COLO829 (cell line): ENCODE results near the gene LOXL3.

Experiments
- DNase-seq: peaks from one replicate; pipeline ENCODE4 v3.0.0; 2012; ENCODE audit warnings: low spot score

The LOXL3 gene

GRCh38 chr2:74553892-74554819, at the start of gene LOXL3, which contains the start of gene DOK1:
Gene LOXL3 (minus strand): TSS chr2:74553942. CDS start chr2:74552634, 1,308 bp downstream.
Gene DOK1 (plus strand): TSS chr2:74554720. CDS start chr2:74554755, 35 bp downstream.
- peak; percentile 81 for DNase-seq

GRCh38 chr2:74602586-74603281, 49.0 kb upstream of the LOXL3 start:
- peak; percentile 48 for DNase-seq

- DNase-seq: no peak
These were observed 45.9 kb upstream of the LOXL3 start for GRCh38 chr2:74599676-74600075.

GRCh38 chr2:74597410-74597809, 43.7 kb upstream of the LOXL3 start:
- no peak for DNase-seq

- DNase-seq: no peak
These were observed 42.8 kb upstream of the LOXL3 start for GRCh38 chr2:74596584-74596983.

- no peak for DNase-seq
These were observed 40.4 kb upstream of the LOXL3 start for GRCh38 chr2:74593826-74594772.

GRCh38 chr2:74588664-74589063, 34.9 kb upstream of the LOXL3 start:
- no peak for DNase-seq

GRCh38 chr2:74587664-74588277, 34.0 kb upstream of the LOXL3 start:
- DNase-seq: peak; percentile 83

GRCh38 chr2:74585406-74586185, 31.9 kb upstream of the LOXL3 start:
- no peak for DNase-seq

- DNase-seq: peak; percentile 49
These were observed 30.4 kb upstream of the LOXL3 start for GRCh38 chr2:74584088-74584645.

GRCh38 chr2:74583504-74583903, 29.8 kb upstream of the LOXL3 start:
- peak; percentile 93 for DNase-seq

GRCh38 chr2:74582184-74582583, 28.4 kb upstream of the LOXL3 start:
- no peak for DNase-seq

- DNase-seq: no peak
These were observed 27.7 kb upstream of the LOXL3 start for GRCh38 chr2:74581463-74581862.

- no peak for DNase-seq
These were observed 24.7 kb upstream of the LOXL3 start for GRCh38 chr2:74578408-74578807.

GRCh38 chr2:74577448-74577847, 23.7 kb upstream of the LOXL3 start:
- DNase-seq: no peak

- DNase-seq: no peak
These were observed 23.1 kb upstream of the LOXL3 start for GRCh38 chr2:74576863-74577229.

GRCh38 chr2:74576211-74576862, 22.6 kb upstream of the LOXL3 start:
- DNase-seq: no peak

GRCh38 chr2:74575320-74575719, 21.6 kb upstream of the LOXL3 start:
- no peak for DNase-seq

- DNase-seq: peak; percentile 96
These were observed 20.2 kb upstream of the LOXL3 start for GRCh38 chr2:74573747-74574562.
